Suprapubic skin (tissue), 4 donors: ENCODE measurements around the gene AP3B1.

Experiments
- EP300 ChIP-seq: sonication (generic); formaldehyde crosslinking; IDR thresholded peaks from one replicate; pipeline ENCODE4 v1.6.1; 2017; ENCODE audit warnings: antibody characterized with exemption
- POLR2A ChIP-seq, 2 donors: fragments of 450-650 bp; IDR thresholded peaks; one replicate each; pipeline ENCODE4 v1.6.1; 2017; ENCODE audit warnings: antibody characterized with exemption in 2 of 2, mild to moderate bottlenecking in 2 of 2, moderate library complexity in 2 of 2
- POLR2AphosphoS5 ChIP-seq, 3 donors: sonication (generic); formaldehyde crosslinking; IDR thresholded peaks; one replicate each; pipeline ENCODE4 v1.6.1; 2017; ENCODE audit warnings: antibody characterized with exemption in 3 of 3
- TF ChIP-seq, protein P1 (sequence below), 2 donors: fragments of 200-600 bp in 1 of 2; fragments of 450-650 bp in 1 of 2; sonication (generic) in 1 of 2; IDR thresholded peaks; one replicate each; pipeline ENCODE4 v1.5.1; 2016 to 2019; ENCODE audit warnings: antibody characterized with exemption in 2 of 2, mild to moderate bottlenecking in 1 of 2, moderate library complexity in 1 of 2

DNA sequence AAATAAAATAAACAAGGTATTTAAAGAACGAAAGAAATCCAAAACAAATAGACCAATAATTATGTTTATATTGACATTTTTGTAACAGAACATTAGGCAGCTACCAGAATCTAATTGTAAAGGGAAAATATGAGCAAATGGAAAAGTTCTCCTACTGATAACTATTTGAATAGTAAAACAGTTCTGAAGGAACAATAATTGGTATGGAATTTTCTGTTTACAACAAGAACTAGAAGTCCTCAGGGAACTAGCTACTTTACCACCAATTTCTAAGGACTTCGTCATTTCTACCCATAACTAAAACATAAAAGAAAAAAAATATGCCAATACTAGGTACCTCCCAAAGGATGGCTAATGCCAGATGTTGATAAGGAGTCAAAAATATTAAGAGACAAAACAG, 58.5 kb downstream of the AP3B1 start:
- TF ChIP-seq, protein P1, sequence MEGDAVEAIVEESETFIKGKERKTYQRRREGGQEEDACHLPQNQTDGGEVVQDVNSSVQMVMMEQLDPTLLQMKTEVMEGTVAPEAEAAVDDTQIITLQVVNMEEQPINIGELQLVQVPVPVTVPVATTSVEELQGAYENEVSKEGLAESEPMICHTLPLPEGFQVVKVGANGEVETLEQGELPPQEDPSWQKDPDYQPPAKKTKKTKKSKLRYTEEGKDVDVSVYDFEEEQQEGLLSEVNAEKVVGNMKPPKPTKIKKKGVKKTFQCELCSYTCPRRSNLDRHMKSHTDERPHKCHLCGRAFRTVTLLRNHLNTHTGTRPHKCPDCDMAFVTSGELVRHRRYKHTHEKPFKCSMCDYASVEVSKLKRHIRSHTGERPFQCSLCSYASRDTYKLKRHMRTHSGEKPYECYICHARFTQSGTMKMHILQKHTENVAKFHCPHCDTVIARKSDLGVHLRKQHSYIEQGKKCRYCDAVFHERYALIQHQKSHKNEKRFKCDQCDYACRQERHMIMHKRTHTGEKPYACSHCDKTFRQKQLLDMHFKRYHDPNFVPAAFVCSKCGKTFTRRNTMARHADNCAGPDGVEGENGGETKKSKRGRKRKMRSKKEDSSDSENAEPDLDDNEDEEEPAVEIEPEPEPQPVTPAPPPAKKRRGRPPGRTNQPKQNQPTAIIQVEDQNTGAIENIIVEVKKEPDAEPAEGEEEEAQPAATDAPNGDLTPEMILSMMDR (IDR thresholded peaks at IDR 0.05): no peak
- TF ChIP-seq POLR2A (IDR thresholded peaks at IDR 0.05): no peak
- no peak for TF ChIP-seq POLR2AphosphoS5 (IDR thresholded peaks at IDR 0.05)
- no peak for TF ChIP-seq EP300
